Mesenchymal stem cell (in vitro differentiated cells and primary cell): ENCODE measurements around the gene PIKFYVE.
"Not testable (repeated sequence)": the region's sequence is repeated elsewhere in the genome, so short reads cannot be mapped to it uniquely, and the experiment has no call there.

Experiments
- DNase-seq: peaks from one replicate; pipeline ENCODE4 v3.0.0-alpha.2; 2013
- H2AFZ ChIP-seq: one replicate; pipeline ENCODE4 v1.6.1; 2013; ENCODE audit warnings: low read depth, mild to moderate bottlenecking, control low read depth, inconsistent platforms, low read length, moderate library complexity
- H2AK5ac ChIP-seq: 2 replicates; pipeline ENCODE4 v1.6.1; 2013; ENCODE audit warnings: low read length, moderate library complexity, mild to moderate bottlenecking, inconsistent platforms; ENCODE audit not compliant: severe bottlenecking
- H2BK120ac ChIP-seq: one replicate; pipeline ENCODE4 v1.6.1; 2013; ENCODE audit warnings: low read depth, mild to moderate bottlenecking, inconsistent platforms, low read length, moderate library complexity
- H2BK12ac ChIP-seq, 2 experiments: one replicate each; pipeline ENCODE4 v1.6.1; 2013; ENCODE audit warnings: inconsistent platforms in 2 of 2, low read length in 2 of 2, mild to moderate bottlenecking in 2 of 2, moderate library complexity in 2 of 2, control low read depth in 1 of 2
- H2BK15ac ChIP-seq: one replicate; pipeline ENCODE4 v1.6.1; 2013; ENCODE audit warnings: mild to moderate bottlenecking, low read depth, inconsistent platforms; ENCODE audit not compliant: poor library complexity, severe bottlenecking
- H2BK5ac ChIP-seq: 2 replicates; pipeline ENCODE4 v1.6.1; 2013; ENCODE audit warnings: low read depth, mild to moderate bottlenecking, low read length, control low read depth, inconsistent platforms; ENCODE audit not compliant: poor library complexity, severe bottlenecking
- H3K14ac ChIP-seq, 2 experiments: one replicate each; pipeline ENCODE4 v1.6.1; 2013; ENCODE audit warnings: inconsistent platforms in 2 of 2, low read length in 2 of 2, control low read depth in 1 of 2, mild to moderate bottlenecking in 1 of 2, moderate library complexity in 1 of 2
- H3K18ac ChIP-seq, 2 experiments: one replicate each; pipeline ENCODE4 v1.6.1; 2013; ENCODE audit warnings: inconsistent platforms in 2 of 2, low read length in 2 of 2, control low read depth in 1 of 2, low read depth in 1 of 2, mild to moderate bottlenecking in 1 of 2
- H3K23ac ChIP-seq, 2 experiments: one replicate each; pipeline ENCODE4 v1.6.1; 2013; ENCODE audit warnings: inconsistent platforms in 2 of 2, low read length in 2 of 2, mild to moderate bottlenecking in 2 of 2, moderate library complexity in 2 of 2, control low read depth in 1 of 2
- H3K27ac ChIP-seq: 2 replicates; pipeline ENCODE4 v1.5.1; 2013; ENCODE audit warnings: mild to moderate bottlenecking, moderate library complexity, low read length, control low read depth, inconsistent platforms; ENCODE audit not compliant: poor library complexity, severe bottlenecking
- H3K27me3 ChIP-seq, 2 experiments: 2 replicates each; pipeline versions ENCODE4 v1.6.1 to v1.7.0; 2013; ENCODE audit warnings: low read length in 2 of 2, mild to moderate bottlenecking in 2 of 2, moderate library complexity in 2 of 2, control low read depth in 1 of 2, inconsistent platforms in 1 of 2; ENCODE audit not compliant: control insufficient read depth in 1 of 2, insufficient read depth in 1 of 2
- H3K36me3 ChIP-seq, 2 experiments: 2 replicates each; pipeline versions ENCODE4 v1.6.1 to v1.7.0; 2013; ENCODE audit warnings: low read length in 2 of 2, control low read depth in 1 of 2, inconsistent platforms in 1 of 2, low read depth in 1 of 2, mild to moderate bottlenecking in 1 of 2; ENCODE audit not compliant: insufficient read depth in 2 of 2, control insufficient read depth in 1 of 2
- H3K4ac ChIP-seq, 2 experiments: one replicate each; pipeline ENCODE4 v1.6.1; 2013; ENCODE audit warnings: inconsistent platforms in 2 of 2, low read length in 2 of 2, mild to moderate bottlenecking in 2 of 2, moderate library complexity in 2 of 2, control low read depth in 1 of 2, low read depth in 1 of 2
- H3K4me1 ChIP-seq: 2 replicates; pipeline ENCODE4 v1.6.1; 2013; ENCODE audit warnings: low read depth, low read length, control low read depth; ENCODE audit not compliant: control insufficient read depth, insufficient read depth
- H3K4me2 ChIP-seq: 2 replicates; pipeline ENCODE4 v1.6.1; 2013; ENCODE audit warnings: low read length, mild to moderate bottlenecking, inconsistent platforms; ENCODE audit not compliant: poor library complexity, severe bottlenecking
- H3K4me3 ChIP-seq, 2 experiments: 2 replicates each; pipeline versions ENCODE4 v1.5.1 to v1.7.0; 2013; ENCODE audit warnings: low read length in 2 of 2, mild to moderate bottlenecking in 2 of 2, control low read depth in 1 of 2, low read depth in 1 of 2; ENCODE audit not compliant: insufficient read depth in 1 of 2
- H3K79me1 ChIP-seq: replicated peaks from 2 replicates; pipeline ENCODE4 v1.6.1; 2013; ENCODE audit warnings: mild to moderate bottlenecking, control low read depth, low read length, inconsistent platforms; ENCODE audit not compliant: poor library complexity, severe bottlenecking
- H3K9ac ChIP-seq: 2 replicates; pipeline ENCODE4 v1.7.0; 2013; ENCODE audit warnings: mild to moderate bottlenecking, low read length, moderate library complexity
- H3K9me3 ChIP-seq: 2 replicates; pipeline ENCODE4 v1.7.0; 2013; ENCODE audit warnings: mild to moderate bottlenecking, low read length; ENCODE audit not compliant: control insufficient read depth
- H4K8ac ChIP-seq: one replicate; pipeline ENCODE4 v1.6.1; 2013; ENCODE audit warnings: inconsistent platforms, mild to moderate bottlenecking, low read length, moderate library complexity
- H4K91ac ChIP-seq: one replicate; pipeline ENCODE4 v1.6.1; 2013; ENCODE audit warnings: mild to moderate bottlenecking, low read length, inconsistent platforms
- WGBS: methylation state at CpG from one replicate; pipeline ENCODE4 v1.1.7; 2013; ENCODE audit warnings: mixed read lengths; 5-methylcytosine and 5-hydroxymethylcytosine counted together

PIKFYVE gene

GRCh38 chr2:208352644-208353567, 86.9 kb downstream of the PIKFYVE start:
- Histone ChIP-seq H3K23ac (no peak overlapping the region), H3K4me3 (no peak overlapping the region), H3K4me1 (peaks cover 2% of the 10 kb centered on the region), H3K27ac (no peak overlapping the region), H3K18ac (no peak overlapping the region), H4K91ac (no peak overlapping the region), H2BK12ac (no peak overlapping the region), H3K79me1 (no peaks in the 10 kb centered on the region), H2BK15ac (no peak overlapping the region), H3K9me3 (no peaks in the 10 kb centered on the region), H3K27me3 (no peaks in the 10 kb centered on the region), H2AFZ (no peak overlapping the region), H3K14ac (no peak overlapping the region), H2AK5ac (no peak overlapping the region), H3K4me2 (no peak overlapping the region), H4K8ac (no peak overlapping the region), H3K9ac (no peak overlapping the region), H2BK120ac (no peak overlapping the region), H3K4ac (no peak overlapping the region), H2BK5ac (no peak overlapping the region), H3K36me3 (peaks cover 11 to 77% of the 10 kb centered on the region in 2 experiments)
- no peak for DNase-seq
- WGBS = 98% methylated on average over 4 of the region's 5 CpGs

GRCh38 chr2:208354964-208355381, 88.9 kb downstream of the PIKFYVE start:
- H2BK120ac ChIP-seq = no peak overlapping the region
- H3K27ac ChIP-seq = no peak overlapping the region
- peaks cover 13 to 61% of the 10 kb centered on the region in 2 experiments for H3K36me3 ChIP-seq
- H4K8ac ChIP-seq = no peak overlapping the region
- H3K23ac ChIP-seq = no peak overlapping the region
- H2AFZ ChIP-seq = no peak overlapping the region
- no peak overlapping the region for H4K91ac ChIP-seq
- H3K9me3 ChIP-seq = no peaks in the 10 kb centered on the region
- no peak overlapping the region for H3K4me2 ChIP-seq
- no peak overlapping the region for H3K4me3 ChIP-seq
- H3K79me1 ChIP-seq = peaks cover 4% of the 10 kb centered on the region
- H3K18ac ChIP-seq = no peak overlapping the region
- WGBS = 100% methylated on average over 3 of the region's 3 CpGs
- no peak overlapping the region for H2AK5ac ChIP-seq
- H2BK5ac ChIP-seq = no peak overlapping the region
- H3K9ac ChIP-seq = no peak overlapping the region
- H3K4ac ChIP-seq = no peak overlapping the region
- H2BK12ac ChIP-seq = no peak overlapping the region
- H3K27me3 ChIP-seq = no peaks in the 10 kb centered on the region
- H2BK15ac ChIP-seq = no peak overlapping the region
- DNase-seq = no peak
- no peak overlapping the region for H3K14ac ChIP-seq
- peaks cover 2% of the 10 kb centered on the region for H3K4me1 ChIP-seq

GRCh38 chr2:208356420-208356819, 90.4 kb downstream of the PIKFYVE start:
- H4K91ac ChIP-seq, H3K4ac ChIP-seq, H3K4me1 ChIP-seq, H3K14ac ChIP-seq, H2BK15ac ChIP-seq, H3K23ac ChIP-seq, H3K79me1 ChIP-seq, H3K27ac ChIP-seq, H3K4me2 ChIP-seq, H3K9me3 ChIP-seq, H2AFZ ChIP-seq, H2BK12ac ChIP-seq, H3K18ac ChIP-seq, H3K4me3 ChIP-seq, H3K27me3 ChIP-seq, DNase-seq, H3K9ac ChIP-seq, H2BK5ac ChIP-seq, H2BK120ac ChIP-seq, H4K8ac ChIP-seq, H2AK5ac ChIP-seq: not testable (repeated sequence)
- 100% methylated on average over 1 of the region's 3 CpGs for WGBS
- peaks cover 21 to 49% of the 10 kb centered on the region in 2 experiments for H3K36me3 ChIP-seq

- 64% methylated on average over 1 of the region's 1 CpG for WGBS
Measured at GRCh38 chr2:208356846-208357574, 91.0 kb downstream of the PIKFYVE start.

More at GRCh38 chr2:208356846-208357574, 91.0 kb downstream of the PIKFYVE start:
- Histone ChIP-seq H3K9ac (no peak overlapping the region), H2BK12ac (no peak overlapping the region), H3K9me3 (no peaks in the 10 kb centered on the region), H3K27ac (no peak overlapping the region), H2AK5ac (no peak overlapping the region), H3K4ac (no peak overlapping the region), H4K8ac (no peak overlapping the region), H4K91ac (no peak overlapping the region), H3K4me1 (peaks cover 2% of the 10 kb centered on the region), H3K23ac (no peak overlapping the region), H2BK15ac (no peak overlapping the region), H2AFZ (no peak overlapping the region), H2BK120ac (no peak overlapping the region), H3K36me3 (peaks cover 17 to 43% of the 10 kb centered on the region in 2 experiments), H3K79me1 (peaks cover 4% of the 10 kb centered on the region), H3K18ac (no peak overlapping the region), H2BK5ac (no peak overlapping the region), H3K27me3 (no peaks in the 10 kb centered on the region), H3K14ac (no peak overlapping the region), H3K4me3 (no peak overlapping the region), H3K4me2 (no peak overlapping the region)
- peak; percentile 6 for DNase-seq
